HG03097 (cell line): ENCODE measurements around the gene RIC8B.

Source experiments
- ATAC-seq: cut with Tn5 transposase; IDR thresholded peaks from one replicate; pipeline ENCODE4 v1.9.1; 2021; ENCODE audit not compliant: unreplicated experiment, low FRiP score

Gene RIC8B

GRCh38 chr12:106866426-106867080, 92.1 kb downstream of the RIC8B start:
- ATAC-seq = no peak

- ATAC-seq = no peak
These were observed 93.2 kb downstream of the RIC8B start for GRCh38 chr12:106867651-106868050.

GRCh38 chr12:106868982-106869700, 94.7 kb downstream of the RIC8B start:
- no peak for ATAC-seq

DNA sequence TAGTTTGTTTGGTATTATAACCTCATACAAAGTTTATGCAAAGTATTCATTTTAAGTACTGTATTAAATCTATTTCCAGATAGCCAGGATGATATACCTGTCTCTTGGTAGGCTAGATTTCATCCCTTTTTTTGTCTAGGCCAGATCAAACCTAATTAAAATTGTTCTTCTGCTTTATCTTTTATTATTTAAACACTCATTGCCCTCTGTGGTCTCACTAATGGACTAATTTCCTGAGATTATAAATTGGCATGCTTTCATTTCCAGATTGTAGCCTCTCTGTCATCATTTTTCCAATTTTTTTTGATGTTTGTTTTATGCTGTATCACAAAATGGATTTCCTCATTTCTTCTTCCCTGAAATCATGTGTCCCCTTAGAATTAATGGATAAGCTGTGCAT, 95.6 kb downstream of the RIC8B start:
- ATAC-seq = no peak

GRCh38 chr12:106871477-106871876, 97.0 kb downstream of the RIC8B start:
- no peak for ATAC-seq

DNA sequence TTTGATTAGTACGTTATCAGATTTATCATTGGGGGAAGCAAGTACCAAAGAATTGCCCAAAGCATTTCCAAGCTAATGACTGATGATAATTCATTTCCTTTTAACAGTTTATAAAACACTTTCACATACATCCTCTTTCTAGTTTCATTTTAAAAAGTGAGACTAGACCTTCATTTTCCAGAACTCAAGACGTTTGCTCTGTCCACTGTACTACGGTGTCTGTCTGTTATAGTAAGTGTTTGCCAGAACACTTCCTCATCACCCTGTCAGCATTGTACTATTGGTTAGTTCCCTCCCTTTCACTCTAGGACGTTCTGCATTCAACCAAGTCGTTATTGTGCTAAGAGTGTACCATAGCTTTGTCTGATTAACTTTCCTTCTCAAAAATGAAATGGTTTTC, 99.5 kb downstream of the RIC8B start:
- no peak for ATAC-seq

DNA sequence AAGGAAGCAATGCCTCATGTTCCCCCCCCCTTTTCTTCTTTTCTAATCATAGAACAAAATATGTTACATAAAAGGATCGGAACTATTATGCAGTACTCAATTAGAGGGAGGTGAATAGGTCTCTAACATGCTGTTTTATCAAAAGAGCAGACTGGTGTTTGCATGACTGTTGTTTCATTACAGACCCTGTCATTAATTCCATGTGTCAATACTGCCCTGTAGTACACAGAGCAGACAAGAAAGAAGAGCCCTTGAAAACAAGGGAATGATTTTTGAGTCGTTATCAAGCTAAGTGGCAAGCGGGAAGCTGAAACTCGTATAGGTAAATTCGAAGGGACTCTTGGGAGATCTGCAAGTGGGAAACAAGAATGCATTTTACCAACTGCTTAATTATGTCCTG, 104.3 kb downstream of the RIC8B start:
- ATAC-seq = no peak

DNA sequence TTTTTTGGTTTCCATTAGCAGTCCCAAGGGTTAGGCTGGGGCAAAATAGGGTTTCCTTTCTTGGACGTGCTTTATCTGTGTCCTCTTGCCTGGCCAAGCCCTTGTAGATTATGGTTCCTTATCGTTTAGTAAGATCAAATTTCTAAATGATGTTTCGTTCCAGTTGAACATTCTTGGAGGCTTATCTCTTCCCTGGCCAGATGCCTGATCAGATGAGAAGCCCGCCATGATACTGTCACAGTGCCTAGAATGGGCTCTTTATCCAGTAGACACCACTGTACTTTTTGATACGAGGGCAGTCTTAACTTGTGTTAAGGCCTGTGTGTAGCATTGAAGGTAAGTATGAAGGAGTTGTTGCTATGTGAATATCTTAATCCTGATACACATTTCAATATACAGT, 105.1 kb downstream of the RIC8B start:
- ATAC-seq = no peak

DNA sequence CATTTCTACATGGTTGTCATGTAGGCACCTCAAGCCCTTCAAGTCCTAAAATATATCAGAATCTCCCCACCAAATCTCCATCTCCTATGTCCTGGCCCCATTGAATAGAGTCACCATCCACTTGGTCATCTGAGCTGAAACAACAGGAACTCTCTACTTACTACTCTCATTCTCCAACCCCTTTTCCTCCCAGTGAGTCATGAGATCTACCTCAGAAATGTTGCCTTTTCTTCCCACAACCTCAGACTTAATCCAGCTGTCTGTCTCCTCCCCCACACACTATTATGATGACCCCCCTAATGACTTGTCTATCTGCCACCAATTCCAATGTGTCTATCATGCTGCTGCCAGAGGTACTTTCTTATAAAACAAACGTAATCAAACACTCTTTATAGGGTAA, 108.9 kb downstream of the RIC8B start:
- no peak for ATAC-seq

- ATAC-seq = no peak
These were observed 110.5 kb downstream of the RIC8B start for GRCh38 chr12:106885026-106885425.

DNA sequence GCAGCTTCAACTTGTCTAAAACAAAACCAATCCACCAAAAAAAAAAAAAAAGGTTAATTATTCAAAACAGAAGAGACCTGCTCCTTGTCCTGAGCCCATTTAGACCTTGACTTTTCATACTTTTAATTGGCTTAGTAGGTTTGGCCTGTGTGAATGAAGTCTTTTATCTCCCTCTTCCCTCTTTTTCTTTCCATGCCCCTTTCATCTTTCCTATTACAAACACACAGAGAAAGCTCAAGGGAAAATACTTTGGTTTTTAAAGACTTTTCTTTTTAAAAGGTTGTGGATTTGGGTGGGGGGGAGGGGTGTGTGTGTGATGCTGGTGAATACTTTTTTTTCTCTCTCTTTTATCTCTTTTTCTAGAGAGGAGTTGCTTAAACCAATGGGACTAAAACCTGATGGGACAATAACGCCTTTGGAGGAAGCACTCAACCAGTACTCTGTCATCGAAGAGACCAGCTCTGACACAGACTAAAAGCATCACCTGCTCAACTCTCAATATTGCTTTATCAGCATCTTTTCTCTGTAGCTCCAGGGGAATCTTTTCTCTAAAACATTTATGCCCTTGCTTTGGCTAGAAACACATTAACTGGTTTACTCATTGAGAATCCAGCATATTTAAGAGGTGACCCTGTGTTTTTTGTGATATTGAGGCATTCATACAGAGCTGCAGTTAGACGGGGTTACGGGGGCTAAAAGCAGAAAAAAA, 111.2 kb downstream of the RIC8B start:
- ATAC-seq = no peak

- no peak for ATAC-seq
These were observed 112.5 kb downstream of the RIC8B start for GRCh38 chr12:106886932-106887331.

- no peak for ATAC-seq
These were observed 114.0 kb downstream of the RIC8B start for GRCh38 chr12:106888348-106888970.

- no peak for ATAC-seq
These were observed 114.8 kb downstream of the RIC8B start for GRCh38 chr12:106889326-106889725.

- ATAC-seq = no peak
These were observed 115.6 kb downstream of the RIC8B start for GRCh38 chr12:106889950-106890626.

DNA sequence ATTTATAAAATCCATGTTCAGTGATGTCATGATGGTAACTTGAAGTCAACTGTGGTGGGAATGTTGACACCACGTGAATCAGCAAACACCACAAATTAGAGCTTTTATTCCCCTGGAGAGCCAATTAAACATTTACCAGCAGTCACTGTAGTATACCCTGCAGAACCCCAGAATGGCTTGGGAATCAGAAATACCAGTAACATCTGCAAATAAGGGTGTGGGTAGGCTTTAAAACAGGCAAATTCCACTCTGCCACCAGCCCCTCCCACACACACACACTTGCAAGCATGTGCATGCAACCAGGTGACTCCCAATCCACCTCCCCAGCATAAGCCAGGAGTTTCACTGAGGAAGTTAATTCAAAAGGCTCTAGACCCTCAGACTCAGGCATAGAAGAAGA, 117.6 kb downstream of the RIC8B start:
- no peak for ATAC-seq

- ATAC-seq = no peak
These were observed 119.0 kb downstream of the RIC8B start for GRCh38 chr12:106893451-106893850.

DNA sequence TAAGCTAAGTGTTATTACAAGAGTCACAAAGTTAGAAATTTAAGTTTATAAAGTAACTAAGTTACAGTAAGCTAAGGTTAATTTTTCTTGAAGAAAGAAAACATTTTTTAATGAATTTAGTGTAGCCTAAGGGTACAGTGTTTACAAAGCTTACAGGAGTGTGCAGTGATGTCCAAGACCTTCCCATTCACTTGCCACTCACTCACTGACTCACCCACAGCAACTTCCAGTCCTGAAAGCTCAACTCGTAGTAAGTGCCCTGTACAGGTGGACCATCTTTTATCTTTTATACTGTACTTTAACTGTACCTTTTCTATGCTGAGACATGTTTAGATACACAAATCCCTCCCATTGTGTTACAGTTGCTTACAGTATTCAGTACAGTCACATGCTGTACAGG, 120.3 kb downstream of the RIC8B start:
- ATAC-seq = no peak

DNA sequence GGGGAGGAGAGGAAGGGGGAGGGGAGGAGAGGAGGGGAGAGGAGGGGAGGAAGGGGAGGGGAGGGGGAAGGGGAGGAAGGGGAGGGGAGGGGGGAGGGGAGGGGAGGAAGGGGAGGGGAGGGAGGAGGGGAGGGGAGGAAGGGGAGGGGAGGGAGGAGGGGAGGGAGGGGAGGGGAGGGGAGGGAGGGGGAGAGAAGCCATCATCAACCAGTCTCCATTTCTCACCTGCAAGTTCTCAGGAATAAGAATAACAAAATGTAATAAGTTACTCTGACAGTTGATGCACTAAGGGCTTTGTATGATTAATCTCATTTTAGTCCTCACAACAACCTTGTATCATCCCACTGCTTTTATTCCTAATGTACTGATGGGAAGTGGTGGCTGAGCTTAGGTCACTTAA, 122.1 kb downstream of the RIC8B start:
- no peak for ATAC-seq

GRCh38 chr12:106897082-106897481, 122.6 kb downstream of the RIC8B start:
- ATAC-seq = no peak
